D721Med (cell line): ENCODE results near the gene AHSG.

ENCODE experiments used
- DNase-seq: peaks from one replicate; pipeline ENCODE4 v3.0.0; 2011; ENCODE audit warnings: low spot score; ENCODE audit not compliant: insufficient read length
- FAIRE-seq: peaks from 2 replicates; lab custom pipeline; 2011; peaks lifted over from hg19 to GRCh38; lab: Jason Lieb, UNC
- CTCF ChIP-seq: IDR thresholded peaks from 2 replicates; pipeline ENCODE4 v1.5.1; 2012; ENCODE audit warnings: mild to moderate bottlenecking, control low read depth; ENCODE audit not compliant: insufficient read depth; ENCODE audit errors: missing control alignments

The AHSG gene

GRCh38 chr3:186668426-186668825 lies 55.6 kb downstream of the AHSG start:
- no peak for DNase-seq
- no peak for FAIRE-seq
- TF ChIP-seq CTCF, result no peak

DNA sequence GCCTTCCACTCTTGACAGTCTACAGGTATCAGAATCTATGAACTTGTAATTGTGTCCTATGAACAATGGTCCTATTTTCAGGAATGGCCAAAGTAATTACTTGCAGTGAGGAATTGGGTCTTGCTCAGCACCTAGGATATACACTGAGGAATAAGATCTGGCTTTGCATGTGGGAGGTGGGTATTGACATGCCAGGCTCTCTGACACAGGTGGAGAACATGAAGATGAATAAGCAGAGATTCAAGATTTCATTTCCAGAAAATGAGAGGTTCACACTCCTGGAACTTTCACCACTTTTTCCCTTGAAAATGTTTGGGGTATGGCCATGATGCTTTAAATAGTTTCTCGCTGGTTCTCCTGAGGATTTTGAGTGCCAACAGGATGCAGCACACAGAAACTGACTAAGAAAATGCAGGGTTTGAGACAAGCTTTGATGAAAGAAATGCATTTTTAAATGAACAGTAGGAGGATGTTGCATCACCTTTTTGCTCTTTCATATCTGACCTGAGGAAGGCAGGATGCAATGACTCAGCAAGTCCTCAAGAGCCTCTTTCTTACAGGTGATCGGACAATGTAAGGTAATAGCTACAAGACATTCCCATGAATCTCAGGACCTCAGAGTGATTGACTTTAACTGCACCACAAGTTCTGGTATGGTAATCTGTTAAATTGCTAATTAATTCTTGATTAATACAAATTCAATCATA lies 56.7 kb downstream of the AHSG start:
- no peak for TF ChIP-seq CTCF
- DNase-seq (no peak), FAIRE-seq (no peak)

DNA sequence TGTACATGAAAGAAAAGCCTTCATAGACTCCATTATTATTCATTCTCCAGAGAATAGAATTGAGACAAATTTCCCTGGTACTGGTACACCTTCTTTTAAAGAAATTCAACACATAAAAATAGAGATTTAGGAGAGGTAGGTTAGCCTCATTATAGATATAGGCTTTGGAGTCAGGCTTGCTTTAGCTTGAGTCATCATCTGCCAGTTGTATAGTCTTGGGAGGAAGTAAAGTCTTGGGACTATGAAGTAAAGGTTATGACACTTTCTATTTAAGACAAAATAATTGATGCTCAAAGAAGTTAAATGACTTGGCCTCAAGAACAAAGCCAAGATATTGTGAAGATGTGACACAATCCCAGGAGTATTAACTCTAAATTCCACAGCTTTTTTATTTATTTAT lies 57.3 kb downstream of the AHSG start:
- no peak for TF ChIP-seq CTCF
- FAIRE-seq, result no peak
- no peak for DNase-seq
